IPS-NIHi11 (cell line): ENCODE results near the gene GPC5.

Source experiments
- DNase-seq: peaks from one replicate; pipeline ENCODE4 v3.0.0; 2012; ENCODE audit warnings: mixed read lengths, low spot score

GPC5 gene

DNA sequence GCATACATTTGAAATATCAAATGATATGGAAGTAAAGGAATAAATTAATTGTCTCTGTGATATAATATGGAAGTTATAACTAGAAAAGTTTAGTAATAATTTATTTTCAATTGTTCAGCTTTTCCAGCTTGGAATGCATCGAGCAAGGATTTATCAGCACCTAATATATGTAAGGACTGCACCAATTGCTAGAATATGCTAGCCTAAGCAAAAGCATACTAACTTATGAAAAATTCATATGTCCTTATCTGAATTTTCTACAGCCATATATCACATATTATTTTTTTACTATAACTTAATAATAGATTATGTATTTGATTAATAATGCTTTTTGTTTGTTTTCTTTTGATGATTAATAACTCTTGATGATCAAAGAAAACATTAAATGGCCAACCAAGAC, 979.0 kb downstream of the GPC5 start:
- no peak for DNase-seq

GRCh38 chr13:92379371-92379770, 981.0 kb downstream of the GPC5 start:
- DNase-seq, result no peak

DNA sequence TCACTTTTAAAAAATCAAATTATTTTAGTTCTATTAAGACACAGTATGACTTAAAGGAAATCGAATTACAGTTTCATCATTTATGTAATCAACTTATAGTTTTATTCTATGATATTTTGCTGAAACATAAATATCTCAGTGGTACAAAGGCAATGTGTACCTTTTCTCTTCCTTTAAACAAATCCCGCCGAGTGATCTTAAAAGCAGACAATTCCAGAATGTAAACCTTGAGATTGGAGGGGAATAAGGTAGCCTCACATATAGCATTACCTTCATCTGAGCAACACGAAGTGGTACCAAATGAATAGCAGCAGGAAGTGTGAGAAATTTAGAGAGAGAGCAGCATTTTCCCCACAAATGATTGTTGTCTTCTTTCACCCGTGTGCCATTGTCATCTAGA, 986.0 kb downstream of the GPC5 start:
- DNase-seq, result no peak

- DNase-seq, result no peak
These were observed 988.8 kb downstream of the GPC5 start for GRCh38 chr13:92387245-92387644.

GRCh38 chr13:92390217-92390616, 991.8 kb downstream of the GPC5 start:
- DNase-seq, result no peak

DNA sequence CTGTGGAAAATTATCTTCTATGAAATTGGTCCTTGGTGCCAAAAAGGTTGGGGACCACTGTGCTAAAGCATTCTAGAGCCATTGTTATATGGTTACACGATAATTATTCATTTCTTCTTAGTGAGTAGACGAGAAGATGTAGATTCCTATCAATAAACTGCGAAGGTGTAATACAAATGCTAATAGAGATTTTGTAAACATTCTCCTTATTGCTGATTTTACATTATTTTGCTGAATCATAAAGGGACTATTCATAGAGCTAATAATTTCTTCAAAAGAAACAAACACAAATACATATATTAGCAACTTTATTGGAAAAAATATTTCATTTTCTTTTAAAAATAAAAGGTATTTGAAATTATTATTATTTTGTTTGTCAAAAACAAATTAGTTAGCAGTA, 1005.2 kb downstream of the GPC5 start:
- no peak for DNase-seq

- no peak for DNase-seq
These were observed 1009.4 kb downstream of the GPC5 start for GRCh38 chr13:92407858-92408257.

- no peak for DNase-seq
These were observed 1014.1 kb downstream of the GPC5 start for GRCh38 chr13:92412481-92412880.

- DNase-seq, result no peak
These were observed 1014.6 kb downstream of the GPC5 start for GRCh38 chr13:92412996-92413395.

GRCh38 chr13:92413452-92413851, 1015.0 kb downstream of the GPC5 start:
- DNase-seq, result no peak

GRCh38 chr13:92414851-92415250, 1016.4 kb downstream of the GPC5 start:
- DNase-seq, result no peak

- DNase-seq, result no peak
These were observed 1017.4 kb downstream of the GPC5 start for GRCh38 chr13:92415781-92416180.

DNA sequence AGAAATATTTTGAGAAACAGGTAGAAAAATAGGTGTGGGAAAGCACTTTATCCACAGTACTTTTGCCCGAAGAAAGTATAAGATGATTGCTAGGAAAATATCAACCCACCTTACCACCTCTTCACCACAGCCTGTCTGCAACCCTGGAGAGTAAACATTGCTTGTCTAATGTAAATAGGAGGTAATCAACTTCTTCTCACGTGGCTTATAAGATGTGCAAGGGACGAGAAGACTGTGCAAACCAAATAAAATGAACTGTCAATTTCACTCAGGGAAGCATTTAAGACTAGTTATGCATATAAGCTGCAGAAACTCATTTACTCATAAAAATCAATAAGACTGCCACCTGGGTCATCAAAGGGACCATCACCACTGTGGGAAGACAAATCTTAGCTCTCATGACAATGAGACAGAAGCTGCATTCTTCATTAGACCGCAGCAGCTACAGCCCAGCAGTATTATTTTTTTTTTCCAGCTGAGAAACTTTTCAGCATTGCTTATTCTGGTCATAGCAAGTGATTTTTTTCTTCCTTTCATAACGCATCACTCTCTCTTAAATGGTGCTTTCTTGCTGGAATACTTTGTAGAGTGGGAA, 1020.5 kb downstream of the GPC5 start:
- DNase-seq, result no peak

- DNase-seq, result no peak
These were observed 1030.8 kb downstream of the GPC5 start for GRCh38 chr13:92429231-92429630.

DNA sequence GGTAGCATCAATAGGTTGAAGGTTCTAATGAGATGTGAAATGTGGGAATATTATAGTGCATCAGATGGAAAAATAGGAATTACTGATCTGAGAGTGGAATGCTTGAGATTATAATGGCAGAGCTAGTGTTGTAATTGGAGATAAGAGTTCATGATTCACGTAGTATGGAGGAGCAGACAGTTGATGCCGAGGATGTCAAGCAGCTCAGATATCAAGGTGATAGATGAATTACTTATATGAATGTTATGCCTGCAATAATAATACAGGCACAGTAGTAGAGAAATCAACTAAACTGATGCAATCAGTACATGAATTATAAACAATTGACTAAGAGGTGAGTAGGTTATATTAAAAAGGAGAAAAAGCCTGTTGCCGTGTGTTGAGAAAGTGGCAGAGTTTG, 1035.0 kb downstream of the GPC5 start:
- DNase-seq, result no peak

DNA sequence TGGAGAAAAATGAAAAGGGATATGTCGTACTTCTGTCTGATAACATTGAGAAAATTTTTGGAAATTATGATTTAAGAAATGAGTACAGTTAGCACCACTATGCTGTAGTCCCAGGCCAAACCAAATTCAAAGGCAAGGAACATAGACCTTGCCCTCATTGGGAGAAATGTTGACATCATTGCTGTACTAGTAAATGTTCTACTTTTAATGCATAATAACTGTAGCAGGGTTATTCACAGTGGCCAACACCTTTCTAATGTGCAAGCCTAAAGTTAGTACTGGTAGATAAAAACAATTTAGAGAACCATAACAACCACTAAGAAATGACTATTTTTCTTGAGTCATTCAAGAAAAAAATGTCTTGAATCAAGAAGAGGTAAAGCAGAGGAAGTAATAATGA, 1035.5 kb downstream of the GPC5 start:
- DNase-seq, result no peak

- no peak for DNase-seq
These were observed 1038.5 kb downstream of the GPC5 start for GRCh38 chr13:92436924-92437323.

- DNase-seq, result no peak
These were observed 1045.8 kb downstream of the GPC5 start for GRCh38 chr13:92444244-92444643.

DNA sequence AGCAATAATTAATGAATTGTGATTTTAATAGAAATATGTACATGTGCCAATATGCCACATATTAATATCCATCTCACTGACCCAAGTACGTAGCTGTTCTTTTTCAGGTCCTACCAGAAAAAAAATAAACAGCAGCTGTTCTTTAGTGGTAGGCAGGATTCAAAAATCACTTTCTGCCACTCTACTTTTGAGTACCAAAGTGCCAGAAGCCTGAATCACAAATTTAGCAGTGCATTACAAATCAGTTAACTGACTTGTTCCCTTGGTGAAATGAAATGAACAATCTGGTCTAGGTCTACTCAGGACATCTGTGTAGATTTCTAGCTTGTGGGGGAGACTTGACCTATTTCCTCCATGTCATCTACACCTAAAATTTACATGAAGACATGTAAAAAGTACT, 1052.6 kb downstream of the GPC5 start:
- no peak for DNase-seq

DNA sequence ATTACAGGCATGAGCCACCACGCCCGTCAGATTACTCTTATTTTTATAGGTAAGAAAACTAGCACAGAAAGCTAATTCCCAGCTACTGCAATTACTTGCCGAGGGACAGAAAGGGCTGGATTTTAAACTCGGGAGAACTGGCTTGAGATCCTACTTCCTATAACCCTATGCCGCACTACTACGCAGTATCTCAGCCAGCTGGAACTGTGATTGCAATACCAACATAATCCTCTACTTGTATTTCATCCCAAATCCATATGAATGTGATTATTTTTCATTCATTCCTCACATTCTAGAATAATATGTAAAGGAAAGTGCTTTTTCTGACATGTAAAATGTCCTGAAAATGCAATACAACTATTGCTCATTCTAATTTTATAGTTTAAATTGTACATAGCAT, 1054.4 kb downstream of the GPC5 start:
- no peak for DNase-seq

- no peak for DNase-seq
These were observed 1060.9 kb downstream of the GPC5 start for GRCh38 chr13:92459306-92459705.

GRCh38 chr13:92460479-92460878, 1062.1 kb downstream of the GPC5 start:
- no peak for DNase-seq

DNA sequence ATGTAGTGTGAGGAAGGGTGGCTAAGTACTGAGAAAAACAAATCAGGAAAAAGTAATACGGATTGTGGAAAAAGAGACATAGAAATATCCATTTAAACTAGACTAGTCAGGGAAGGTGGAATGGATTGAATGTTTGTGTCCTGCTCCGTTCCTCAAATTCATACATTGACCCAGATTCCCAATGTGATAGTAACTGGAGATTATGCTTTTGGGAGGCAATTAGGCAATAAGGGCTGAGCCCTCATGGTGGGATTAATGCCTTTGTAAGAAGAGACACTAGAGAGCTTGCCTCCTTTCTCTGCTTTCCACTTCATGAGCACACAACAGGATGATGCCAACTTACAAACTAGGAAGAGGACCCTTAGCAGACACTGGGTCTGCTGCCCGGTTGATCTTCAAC, 1063.0 kb downstream of the GPC5 start:
- no peak for DNase-seq

DNA sequence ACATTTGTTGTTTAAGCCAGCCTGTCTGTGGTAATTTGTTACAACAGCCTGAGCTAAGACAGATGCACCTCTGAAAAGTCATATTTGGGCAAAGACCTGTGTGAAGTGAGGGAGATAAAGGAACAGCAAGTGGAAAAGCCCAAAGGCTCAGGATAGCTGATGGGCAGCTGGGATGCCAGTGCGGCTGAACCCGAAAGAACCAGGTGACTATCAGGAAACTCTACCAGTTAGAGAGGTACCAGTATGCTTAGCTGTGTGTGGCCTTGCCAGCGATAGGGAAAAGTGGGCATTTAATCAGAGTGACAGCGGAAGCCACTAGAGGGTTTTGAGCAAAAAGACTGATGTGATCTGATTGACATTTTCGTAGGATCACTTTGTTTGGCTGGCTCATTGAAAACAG, 1063.4 kb downstream of the GPC5 start:
- DNase-seq, result no peak

DNA sequence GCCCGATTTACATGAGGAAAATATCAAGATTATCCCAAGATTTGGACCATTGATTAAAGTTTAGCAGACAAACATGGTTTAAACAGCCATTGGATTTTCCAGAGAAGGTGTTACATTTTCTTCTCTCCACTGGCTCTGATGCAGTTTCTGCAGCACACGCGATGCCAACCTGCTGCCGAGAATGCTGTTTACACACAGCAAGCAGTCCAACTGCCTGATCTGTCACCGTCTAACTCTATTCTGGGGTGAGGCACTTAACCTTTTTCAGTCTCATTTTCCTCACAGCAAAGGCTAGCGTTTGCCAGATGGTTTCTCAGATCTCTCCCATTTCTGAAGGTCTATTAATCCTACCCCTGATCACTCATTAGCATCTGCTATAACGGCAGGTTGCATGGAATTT, 1064.7 kb downstream of the GPC5 start:
- DNase-seq, result no peak
